Measurements from ENCODE around the gene BICD2. TPM values are rescaled to one million over a fixed set of nuclear protein-coding genes. Genes with fewer than 3 reads are reported as not detected.

Gene BICD2
- total and polyA plus RNA-seq, 9 of the 15 experiments (the other 6 are each of a cell fraction or from before 2014, with no cell fraction given) = 3.6 to 23.4 (median 11.8) TPM

- TF ChIP-seq, protein P1, sequence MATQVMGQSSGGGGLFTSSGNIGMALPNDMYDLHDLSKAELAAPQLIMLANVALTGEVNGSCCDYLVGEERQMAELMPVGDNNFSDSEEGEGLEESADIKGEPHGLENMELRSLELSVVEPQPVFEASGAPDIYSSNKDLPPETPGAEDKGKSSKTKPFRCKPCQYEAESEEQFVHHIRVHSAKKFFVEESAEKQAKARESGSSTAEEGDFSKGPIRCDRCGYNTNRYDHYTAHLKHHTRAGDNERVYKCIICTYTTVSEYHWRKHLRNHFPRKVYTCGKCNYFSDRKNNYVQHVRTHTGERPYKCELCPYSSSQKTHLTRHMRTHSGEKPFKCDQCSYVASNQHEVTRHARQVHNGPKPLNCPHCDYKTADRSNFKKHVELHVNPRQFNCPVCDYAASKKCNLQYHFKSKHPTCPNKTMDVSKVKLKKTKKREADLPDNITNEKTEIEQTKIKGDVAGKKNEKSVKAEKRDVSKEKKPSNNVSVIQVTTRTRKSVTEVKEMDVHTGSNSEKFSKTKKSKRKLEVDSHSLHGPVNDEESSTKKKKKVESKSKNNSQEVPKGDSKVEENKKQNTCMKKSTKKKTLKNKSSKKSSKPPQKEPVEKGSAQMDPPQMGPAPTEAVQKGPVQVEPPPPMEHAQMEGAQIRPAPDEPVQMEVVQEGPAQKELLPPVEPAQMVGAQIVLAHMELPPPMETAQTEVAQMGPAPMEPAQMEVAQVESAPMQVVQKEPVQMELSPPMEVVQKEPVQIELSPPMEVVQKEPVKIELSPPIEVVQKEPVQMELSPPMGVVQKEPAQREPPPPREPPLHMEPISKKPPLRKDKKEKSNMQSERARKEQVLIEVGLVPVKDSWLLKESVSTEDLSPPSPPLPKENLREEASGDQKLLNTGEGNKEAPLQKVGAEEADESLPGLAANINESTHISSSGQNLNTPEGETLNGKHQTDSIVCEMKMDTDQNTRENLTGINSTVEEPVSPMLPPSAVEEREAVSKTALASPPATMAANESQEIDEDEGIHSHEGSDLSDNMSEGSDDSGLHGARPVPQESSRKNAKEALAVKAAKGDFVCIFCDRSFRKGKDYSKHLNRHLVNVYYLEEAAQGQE (IDR thresholded peaks at IDR 0.05; ENCODE audit: borderline replicate concordance) = no peak
- TF ChIP-seq, protein P1 (CRISPR knock-in tag; IDR thresholded peaks at IDR 0.05; ENCODE audit: low read depth) = no peak
- TF ChIP-seq RBFOX2 (IDR thresholded peaks at IDR 0.05; ENCODE audit: low read depth, low read length) (no peak), EP300 (IDR thresholded peaks at IDR 0.05; ENCODE audit: low read length) (no peak), ZNF212 (CRISPR knock-in tag; IDR thresholded peaks at IDR 0.05) (no peak), MYNN (IDR thresholded peaks at IDR 0.05) (no peak), MYNN (CRISPR knock-in tag; IDR thresholded peaks at IDR 0.05) (no peak), RFX7 (CRISPR knock-in tag; IDR thresholded peaks at IDR 0.05) (no peak), CSDE1 (IDR thresholded peaks at IDR 0.05) (no peak), SRSF7 (optimal IDR thresholded peaks at IDR 0.05; ENCODE audit: low read depth, low read length) (no peak), ZNF197 (CRISPR knock-in tag; IDR thresholded peaks at IDR 0.05; ENCODE audit: low read depth) (no peak)
Observed at GRCh38 chr9:92722386-92723298, 42.0 kb downstream of the BICD2 start (continued).
